Hematopoietic multipotent progenitor cell (in vitro differentiated cells): ENCODE results near the gene POLR2E. TPM values are rescaled to one million over a fixed set of nuclear protein-coding genes. Genes with fewer than 3 reads are reported as not detected.
A peak's percentile ranks its signal among the peaks of the same experiment; 100 is the strongest.

Source experiments
- DNase-seq, 3 donors: peaks; one replicate each; pipeline ENCODE4 v3.0.0-alpha.2; 2011 to 2015; ENCODE audit warnings: low read depth in 2 of 3, low spot score in 2 of 3
- total RNA-seq: library from RNA; depleted of rRNA; stranded (reverse); fragments of >200 nt; gene quantifications from one replicate; pipeline ENCODE4 v1.2.3, GENCODE V29; 2012

The POLR2E gene
- total RNA-seq, 1 donor = 107 TPM

- no peak for DNase-seq
Observed at GRCh38 chr19:1111641-1112267, 16.6 kb upstream of the POLR2E start.

- no peak for DNase-seq
Observed at GRCh38 chr19:1110809-1111640, 15.8 kb upstream of the POLR2E start.

GRCh38 chr19:1109697-1110671, 14.8 kb upstream of the POLR2E start:
- DNase-seq = no peak

- no peak for DNase-seq
Observed at GRCh38 chr19:1109032-1109551, 13.9 kb upstream of the POLR2E start.

GRCh38 chr19:1108291-1109031, 13.3 kb upstream of the POLR2E start:
- DNase-seq = no peak

GRCh38 chr19:1107661-1108261, 12.6 kb upstream of the POLR2E start:
- DNase-seq = no peak

- DNase-seq = no peak
Observed at GRCh38 chr19:1106841-1107660, 11.9 kb upstream of the POLR2E start.

GRCh38 chr19:1105873-1106840, 11.0 kb upstream of the POLR2E start:
- DNase-seq = no peak

GRCh38 chr19:1105008-1105872, 10.1 kb upstream of the POLR2E start:
- no peak for DNase-seq

GRCh38 chr19:1104311-1105007, 9.3 kb upstream of the POLR2E start:
- peak in 2 of 3 donors; percentile 81 to 87 for DNase-seq

GRCh38 chr19:1103708-1104310, 8.6 kb upstream of the POLR2E start, which contains the start of gene GPX4:
Gene GPX4 (plus strand): TSS chr19:1103994. CDS start chr19:1104044, 50 bp downstream.
- DNase-seq = peak; percentile 100

GRCh38 chr19:1103132-1103707, 8.0 kb upstream of the POLR2E start:
- DNase-seq = no peak

- DNase-seq = no peak
Observed at GRCh38 chr19:1102407-1103131, 7.4 kb upstream of the POLR2E start.

GRCh38 chr19:1101337-1101698, 6.1 kb upstream of the POLR2E start:
- peak in 2 of 3 donors; percentile 60 to 79 for DNase-seq
